ENCODE data around the gene MAP7D3.

- TF ChIP-seq, protein P1, sequence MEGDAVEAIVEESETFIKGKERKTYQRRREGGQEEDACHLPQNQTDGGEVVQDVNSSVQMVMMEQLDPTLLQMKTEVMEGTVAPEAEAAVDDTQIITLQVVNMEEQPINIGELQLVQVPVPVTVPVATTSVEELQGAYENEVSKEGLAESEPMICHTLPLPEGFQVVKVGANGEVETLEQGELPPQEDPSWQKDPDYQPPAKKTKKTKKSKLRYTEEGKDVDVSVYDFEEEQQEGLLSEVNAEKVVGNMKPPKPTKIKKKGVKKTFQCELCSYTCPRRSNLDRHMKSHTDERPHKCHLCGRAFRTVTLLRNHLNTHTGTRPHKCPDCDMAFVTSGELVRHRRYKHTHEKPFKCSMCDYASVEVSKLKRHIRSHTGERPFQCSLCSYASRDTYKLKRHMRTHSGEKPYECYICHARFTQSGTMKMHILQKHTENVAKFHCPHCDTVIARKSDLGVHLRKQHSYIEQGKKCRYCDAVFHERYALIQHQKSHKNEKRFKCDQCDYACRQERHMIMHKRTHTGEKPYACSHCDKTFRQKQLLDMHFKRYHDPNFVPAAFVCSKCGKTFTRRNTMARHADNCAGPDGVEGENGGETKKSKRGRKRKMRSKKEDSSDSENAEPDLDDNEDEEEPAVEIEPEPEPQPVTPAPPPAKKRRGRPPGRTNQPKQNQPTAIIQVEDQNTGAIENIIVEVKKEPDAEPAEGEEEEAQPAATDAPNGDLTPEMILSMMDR (IDR thresholded peaks at IDR 0.05), result no peak
- TF ChIP-seq EP300 (IDR thresholded peaks at IDR 0.05) (no peak), POLR2A (IDR thresholded peaks at IDR 0.05) (no peak), POLR2AphosphoS5 (IDR thresholded peaks at IDR 0.05) (no peak)
Measured at GRCh38 chrX:136198010-136198409, 53.2 kb downstream of the MAP7D3 start.

Data from sigmoid colon (tissue), 4 donors.